SK-N-SH (cell line): Measurements from ENCODE around the gene ZC3H4. TPM values are rescaled to one million over a fixed set of nuclear protein-coding genes. Genes with fewer than 3 reads are reported as not detected.
A peak's percentile ranks its signal among the peaks of the same experiment; 100 is the strongest.

Source experiments
- CTCF ChIA-PET: fragments of 300-600, 350-600 bp; formaldehyde crosslinking; extraction: SDS; loops from one replicate; lab custom pipeline; 2021; lab: Yijun Ruan, JAX
- POLR2A ChIA-PET: fragments of 350-600 bp; sonication (Branson Sonifier 250); formaldehyde crosslinking; extraction: SDS; loops from one replicate; lab custom pipeline; 2020; ENCODE audit warnings: antibody characterized with exemption, inconsistent platforms; lab: Yijun Ruan, JAX
- DNase-seq: peaks from one replicate; pipeline ENCODE4 v3.0.0; 2012
- H2AFZ ChIP-seq: fragments of 200-600 bp; sonication (generic); 2 replicates; pipeline ENCODE4 v1.8.1; 2016; ENCODE audit warnings: antibody characterized with exemption, mild to moderate bottlenecking, low read depth
- H3F3A ChIP-seq: fragments of 200-600 bp; sonication (generic); replicated peaks from 2 replicates; pipeline ENCODE3; 2016; ENCODE audit warnings: antibody characterized with exemption, mild to moderate bottlenecking; ENCODE audit not compliant: insufficient read depth
- H3K27ac ChIP-seq, 2 experiments: fragments of 200-500 bp in 1 of 2; fragments of 200-600 bp in 1 of 2; sonication (Bioruptor generic) in 1 of 2; sonication (generic), shearing (Covaris generic) in 1 of 2; 2 replicates each; pipeline versions ENCODE4 v1.5.1 to v1.6.1; 2014 to 2016; ENCODE audit warnings: low read depth in 2 of 2, inconsistent platforms in 1 of 2, low read length in 1 of 2, mild to moderate bottlenecking in 1 of 2, mixed read lengths in 1 of 2
- H3K27me3 ChIP-seq: fragments of 200-600 bp; sonication (generic), shearing (Covaris generic); 2 replicates; pipeline ENCODE4 v1.6.1; 2016; ENCODE audit warnings: mixed run types; ENCODE audit not compliant: insufficient read depth
- H3K36me3 ChIP-seq, 2 experiments: fragments of 200-500 bp in 1 of 2; fragments of 200-600 bp in 1 of 2; sonication (Bioruptor generic) in 1 of 2; sonication (generic) in 1 of 2; replicated peaks in 1 of 2; 2 replicates each; pipeline versions ENCODE3 to v1.5.1; 2014 to 2016; ENCODE audit warnings: low read length in 1 of 2, mild to moderate bottlenecking in 1 of 2; ENCODE audit not compliant: insufficient read depth in 2 of 2, control insufficient read depth in 1 of 2
- H3K4me1 ChIP-seq, 2 experiments: fragments of 200-500 bp in 1 of 2; fragments of 200-600 bp in 1 of 2; sonication (Bioruptor generic) in 1 of 2; sonication (generic), shearing (Covaris generic) in 1 of 2; 2 replicates each; pipeline versions ENCODE4 v1.5.1 to v1.6.1; 2014 to 2016; ENCODE audit warnings: low read depth in 1 of 2, low read length in 1 of 2, mixed run types in 1 of 2; ENCODE audit not compliant: insufficient read depth in 2 of 2, control insufficient read depth in 1 of 2
- H3K4me2 ChIP-seq: fragments of 200-600 bp; sonication (generic), shearing (Covaris generic); 2 replicates; pipeline ENCODE4 v1.6.1; 2017; ENCODE audit warnings: mixed run types
- H3K4me3 ChIP-seq, 2 experiments: fragments of 200-500 bp in 1 of 2; fragments of 200-600 bp in 1 of 2; sonication (Bioruptor generic) in 1 of 2; sonication (generic), shearing (Covaris generic) in 1 of 2; 2 replicates each; pipeline versions ENCODE4 v1.5.1 to v1.8.1; 2014 to 2016; ENCODE audit warnings: low read depth in 2 of 2, inconsistent platforms in 1 of 2, low read length in 1 of 2, mild to moderate bottlenecking in 1 of 2, mixed read lengths in 1 of 2, moderate library complexity in 1 of 2
- H3K79me2 ChIP-seq: fragments of 200-600 bp; sonication (generic); 2 replicates; pipeline ENCODE4 v1.8.1; 2017; ENCODE audit warnings: mild to moderate bottlenecking; ENCODE audit not compliant: insufficient read depth
- H3K9ac ChIP-seq: fragments of 200-600 bp; sonication (generic); 2 replicates; pipeline ENCODE4 v1.6.1; 2017; ENCODE audit warnings: mixed run types
- H3K9me2 ChIP-seq: fragments of 200-600 bp; sonication (generic); 2 replicates; pipeline ENCODE4 v1.6.1; 2017; ENCODE audit warnings: mixed run types
- H3K9me3 ChIP-seq: fragments of 200-600 bp; sonication (generic); 2 replicates; pipeline ENCODE4 v1.6.1; 2017; ENCODE audit warnings: mixed run types, mild to moderate bottlenecking, moderate library complexity
- H4K20me1 ChIP-seq: fragments of 200-600 bp; sonication (generic); 2 replicates; pipeline ENCODE4 v1.6.1; 2017; ENCODE audit warnings: mild to moderate bottlenecking, mixed run types; ENCODE audit not compliant: insufficient read depth
- EP300 ChIP-seq, 2 experiments: IDR thresholded peaks; 2 replicates each; pipeline versions ENCODE4 v1.4.0 to v1.6.1; 2012; ENCODE audit warnings: borderline replicate concordance in 1 of 2, low read depth in 1 of 2, low read length in 1 of 2
- EZH2phosphoT487 ChIP-seq: fragments of 200-600 bp; sonication (generic); IDR thresholded peaks from 2 replicates; pipeline ENCODE4 v1.6.1; 2017; ENCODE audit warnings: low read depth, mixed run types, mild to moderate bottlenecking, antibody characterized with exemption, moderate library complexity, borderline replicate concordance
- FOSL2 ChIP-seq: IDR thresholded peaks from 2 replicates; pipeline ENCODE4 v1.4.0; 2012; ENCODE audit warnings: low read depth, mild to moderate bottlenecking, moderate library complexity, borderline replicate concordance
- FOXJ3 ChIP-seq: sonication (generic); formaldehyde crosslinking; IDR thresholded peaks from 2 replicates; pipeline ENCODE4 v1.5.1; 2020; ENCODE audit warnings: mild to moderate bottlenecking, missing genetic modification reagents
- FOXM1 ChIP-seq: IDR thresholded peaks from 2 replicates; pipeline ENCODE4 v1.4.0; 2012; ENCODE audit warnings: low read depth, mild to moderate bottlenecking
- GABPA ChIP-seq: IDR thresholded peaks from 2 replicates; pipeline ENCODE4 v1.4.0; 2012; ENCODE audit warnings: low read depth, mild to moderate bottlenecking
- MEF2A ChIP-seq: IDR thresholded peaks from 2 replicates; pipeline ENCODE4 v1.4.0; 2012; ENCODE audit warnings: low read depth, borderline replicate concordance
- MXI1 ChIP-seq: IDR thresholded peaks from 2 replicates; pipeline ENCODE4 v1.6.1; 2012; ENCODE audit warnings: mild to moderate bottlenecking, low read depth, low read length, improper control_type of control experiment
- NRF1 ChIP-seq: IDR thresholded peaks from 2 replicates; pipeline ENCODE4 v1.6.1; 2012; ENCODE audit warnings: low read depth, mild to moderate bottlenecking, low read length
- POLR2AphosphoS5 ChIP-seq: IDR thresholded peaks from 2 replicates; pipeline ENCODE4 v1.6.1; 2012; ENCODE audit warnings: low read depth, low read length
- RAD21 ChIP-seq: IDR thresholded peaks from 2 replicates; pipeline ENCODE4 v1.6.1; 2012; ENCODE audit warnings: mild to moderate bottlenecking, low read length
- RFX5 ChIP-seq: IDR thresholded peaks from 2 replicates; pipeline ENCODE4 v1.6.1; 2012; ENCODE audit warnings: mild to moderate bottlenecking, improper control_type of control experiment, low read length
- RXRA ChIP-seq: IDR thresholded peaks from 2 replicates; pipeline ENCODE4 v1.4.0; 2012; ENCODE audit warnings: low read depth, mild to moderate bottlenecking, borderline replicate concordance
- SIN3A ChIP-seq: IDR thresholded peaks from 2 replicates; pipeline ENCODE4 v1.6.1; 2012; ENCODE audit warnings: low read depth, mild to moderate bottlenecking, low read length, moderate library complexity, borderline replicate concordance
- TAF1 ChIP-seq: IDR thresholded peaks from 2 replicates; pipeline ENCODE4 v1.6.1; 2012; ENCODE audit warnings: low read depth, mild to moderate bottlenecking, low read length, moderate library complexity, borderline replicate concordance
- TEAD4 ChIP-seq: IDR thresholded peaks from 2 replicates; pipeline ENCODE4 v1.4.0; 2012; ENCODE audit warnings: mild to moderate bottlenecking, borderline replicate concordance; ENCODE audit not compliant: insufficient read depth
- WGBS: methylation state at CpG from one replicate; pipeline ENCODE4 v1.1.6; 2017; ENCODE audit warnings: low lambda C conversion rate; 5-methylcytosine and 5-hydroxymethylcytosine counted together
- polyA plus RNA-seq, 3 experiments: library from polyadenylated mRNA; depleted of rRNA; stranded (reverse); fragments of >200 nt; gene quantifications; 2 replicates each; pipeline ENCODE4 v1.2.3, GENCODE V29; 2012
- TF ChIP-seq, protein P1 (sequence below): IDR thresholded peaks from 2 replicates; pipeline ENCODE4; 2012
- TF ChIP-seq, protein P2 (sequence below): IDR thresholded peaks from 2 replicates; pipeline ENCODE4 v1.4.0; 2012; ENCODE audit warnings: low read depth
- TF ChIP-seq, protein P3 (sequence below): IDR thresholded peaks from 2 replicates; pipeline ENCODE4 v1.4.0; 2012; ENCODE audit warnings: low read depth, borderline replicate concordance
- TF ChIP-seq, protein P4 (sequence below): fragments of 150-350 bp; IDR thresholded peaks from 2 replicates; pipeline ENCODE4 v1.6.1; 2016; ENCODE audit warnings: mild to moderate bottlenecking, low read depth, low read length
- TF ChIP-seq, protein P5 (sequence below): fragments of 200-600 bp; sonication (generic); IDR thresholded peaks from 2 replicates; pipeline ENCODE4 v1.6.1; 2017; ENCODE audit warnings: antibody characterized with exemption, mild to moderate bottlenecking, moderate library complexity
- TF ChIP-seq, protein P6 (sequence below): fragments of 150-350 bp; IDR thresholded peaks from 2 replicates; pipeline ENCODE4 v1.6.1; 2017; ENCODE audit warnings: antibody characterized with exemption, low read length, low read depth, borderline replicate concordance
- TF ChIP-seq, protein P7 (sequence below): IDR thresholded peaks from 2 replicates; pipeline ENCODE4 v1.4.0; 2012; ENCODE audit warnings: low read depth, borderline replicate concordance

The ZC3H4 gene
- polyA plus RNA-seq, 1 of the 3 experiments (the other 2 are of a cell fraction), result 7.6 TPM

DNA sequence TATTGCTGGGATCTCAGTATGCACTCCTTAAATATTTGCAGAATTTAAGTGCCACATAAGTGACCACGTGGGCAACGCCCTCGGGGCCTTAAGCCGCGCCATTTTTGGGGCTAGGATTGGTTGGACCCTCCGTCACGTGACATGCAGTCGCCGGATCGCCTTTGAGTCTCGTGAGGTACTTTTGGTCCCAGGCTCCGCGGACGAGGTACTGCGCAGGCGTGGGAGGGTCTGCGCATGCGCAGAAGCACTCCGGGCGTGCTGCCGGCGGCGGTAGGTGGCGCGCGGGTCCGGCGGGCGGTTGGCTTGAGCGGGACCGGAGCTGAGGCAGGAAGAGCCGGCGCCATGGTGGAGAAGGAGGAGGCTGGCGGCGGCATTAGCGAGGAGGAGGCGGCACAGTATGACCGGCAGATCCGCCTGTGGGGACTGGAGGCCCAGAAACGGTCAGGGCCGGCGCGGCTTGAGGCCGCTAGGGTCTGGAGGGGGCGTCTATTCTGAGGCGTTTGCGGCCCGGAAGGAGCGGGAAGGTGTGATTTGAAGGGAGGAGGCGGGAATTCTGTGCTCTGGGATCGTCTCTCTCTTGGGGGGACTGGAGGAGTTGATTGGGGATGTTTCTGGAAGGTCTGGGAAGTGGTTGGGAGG, 17.1 kb upstream of the ZC3H4 start, which contains the start of gene SAE1:
Gene SAE1 (plus strand): TSS at position 247 of the 639 bp plus-strand sequence. CDS start 96 bp downstream, at position 343.
- H3K4me2 ChIP-seq, result peak within 1 kb of the TSS; percentile 87
- ChIA-PET CTCF (interaction anchor here (0.6 to 1.6 kb wide), 8 partner anchors 17 to 310 kb away, joined by 3 to 5 read pairs (median 4); partner anchors contain the start of gene ZC3H4), POLR2A (interaction anchor here (1.3 to 1.8 kb wide), 4 partner anchors 18 to 114 kb away, joined by 3 to 9 read pairs (median 6); partner anchors contain the start of gene ZC3H4)
- peak within 1 kb of the TSS; percentile 78 to 80 for H3K27ac ChIP-seq
- H3K4me3 ChIP-seq, result peak within 1 kb of the TSS; percentile 62 to 80
- peaks cover 7% of the 10 kb centered on the region for H3F3A ChIP-seq
- H3K36me3 ChIP-seq, result peaks cover 0 to 11% of the 10 kb centered on the region in 2 experiments
- peaks cover 41% of the 10 kb centered on the region for H4K20me1 ChIP-seq
- H3K9ac ChIP-seq, result peak within 1 kb of the TSS; percentile 90
- no peaks in the 10 kb centered on the region for H3K9me3 ChIP-seq
- no peaks in the 10 kb centered on the region for H3K9me2 ChIP-seq
- peak within 1 kb of the TSS; percentile 85 for H2AFZ ChIP-seq
- under 1% methylated on average over 38 of the region's 51 CpGs for WGBS
- H3K27me3 ChIP-seq, result no peaks in the 10 kb centered on the region
- H3K4me1 ChIP-seq, result peaks cover 2 to 18% of the 10 kb centered on the region in 2 experiments; a peak in 3 of 4 replicates
- peaks cover 50% of the 10 kb centered on the region for H3K79me2 ChIP-seq
- peak; percentile 97 for DNase-seq
- no peak for TF ChIP-seq RFX5
- TF ChIP-seq MEF2A, result no peak
- no peak for TF ChIP-seq EZH2phosphoT487
- TF ChIP-seq NRF1, result peak; percentile 88
- no peak for TF ChIP-seq GABPA
- TF ChIP-seq MXI1, result peak; percentile 93
- TF ChIP-seq SIN3A, result 0 out of 2 replicates have a peak, but pooled peaks have one; percentile 14
- peak in 1 of 2 experiments; percentile 6; a peak in 1 of 4 replicates for TF ChIP-seq EP300 (IDR thresholded peaks at IDR 0.05; ENCODE audit: borderline replicate concordance in 1 of 2, low read depth in 1 of 2, low read length in 1 of 2)
- no peak for TF ChIP-seq RXRA
- TF ChIP-seq, protein P1, sequence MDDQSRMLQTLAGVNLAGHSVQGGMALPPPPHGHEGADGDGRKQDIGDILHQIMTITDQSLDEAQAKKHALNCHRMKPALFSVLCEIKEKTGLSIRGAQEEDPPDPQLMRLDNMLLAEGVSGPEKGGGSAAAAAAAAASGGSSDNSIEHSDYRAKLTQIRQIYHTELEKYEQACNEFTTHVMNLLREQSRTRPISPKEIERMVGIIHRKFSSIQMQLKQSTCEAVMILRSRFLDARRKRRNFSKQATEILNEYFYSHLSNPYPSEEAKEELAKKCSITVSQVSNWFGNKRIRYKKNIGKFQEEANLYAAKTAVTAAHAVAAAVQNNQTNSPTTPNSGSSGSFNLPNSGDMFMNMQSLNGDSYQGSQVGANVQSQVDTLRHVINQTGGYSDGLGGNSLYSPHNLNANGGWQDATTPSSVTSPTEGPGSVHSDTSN, result no peak
- peak; percentile 37; the same call in 1 of the 2 replicates for TF ChIP-seq RAD21
- TF ChIP-seq, protein P2, sequence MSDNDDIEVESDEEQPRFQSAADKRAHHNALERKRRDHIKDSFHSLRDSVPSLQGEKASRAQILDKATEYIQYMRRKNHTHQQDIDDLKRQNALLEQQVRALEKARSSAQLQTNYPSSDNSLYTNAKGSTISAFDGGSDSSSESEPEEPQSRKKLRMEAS, result peak; percentile 99
- peak; percentile 75 for TF ChIP-seq POLR2AphosphoS5
- TF ChIP-seq, protein P3, sequence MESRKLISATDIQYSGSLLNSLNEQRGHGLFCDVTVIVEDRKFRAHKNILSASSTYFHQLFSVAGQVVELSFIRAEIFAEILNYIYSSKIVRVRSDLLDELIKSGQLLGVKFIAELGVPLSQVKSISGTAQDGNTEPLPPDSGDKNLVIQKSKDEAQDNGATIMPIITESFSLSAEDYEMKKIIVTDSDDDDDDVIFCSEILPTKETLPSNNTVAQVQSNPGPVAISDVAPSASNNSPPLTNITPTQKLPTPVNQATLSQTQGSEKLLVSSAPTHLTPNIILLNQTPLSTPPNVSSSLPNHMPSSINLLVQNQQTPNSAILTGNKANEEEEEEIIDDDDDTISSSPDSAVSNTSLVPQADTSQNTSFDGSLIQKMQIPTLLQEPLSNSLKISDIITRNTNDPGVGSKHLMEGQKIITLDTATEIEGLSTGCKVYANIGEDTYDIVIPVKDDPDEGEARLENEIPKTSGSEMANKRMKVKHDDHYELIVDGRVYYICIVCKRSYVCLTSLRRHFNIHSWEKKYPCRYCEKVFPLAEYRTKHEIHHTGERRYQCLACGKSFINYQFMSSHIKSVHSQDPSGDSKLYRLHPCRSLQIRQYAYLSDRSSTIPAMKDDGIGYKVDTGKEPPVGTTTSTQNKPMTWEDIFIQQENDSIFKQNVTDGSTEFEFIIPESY, result peak; percentile 47; the same call in 1 of the 2 replicates
- no peak for TF ChIP-seq FOXJ3 (CRISPR knock-in tag)
- no peak for TF ChIP-seq TEAD4
- no peak for TF ChIP-seq FOXM1
- TF ChIP-seq, protein P4, sequence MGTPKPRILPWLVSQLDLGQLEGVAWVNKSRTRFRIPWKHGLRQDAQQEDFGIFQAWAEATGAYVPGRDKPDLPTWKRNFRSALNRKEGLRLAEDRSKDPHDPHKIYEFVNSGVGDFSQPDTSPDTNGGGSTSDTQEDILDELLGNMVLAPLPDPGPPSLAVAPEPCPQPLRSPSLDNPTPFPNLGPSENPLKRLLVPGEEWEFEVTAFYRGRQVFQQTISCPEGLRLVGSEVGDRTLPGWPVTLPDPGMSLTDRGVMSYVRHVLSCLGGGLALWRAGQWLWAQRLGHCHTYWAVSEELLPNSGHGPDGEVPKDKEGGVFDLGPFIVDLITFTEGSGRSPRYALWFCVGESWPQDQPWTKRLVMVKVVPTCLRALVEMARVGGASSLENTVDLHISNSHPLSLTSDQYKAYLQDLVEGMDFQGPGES, result no peak
- TF ChIP-seq, protein P5, sequence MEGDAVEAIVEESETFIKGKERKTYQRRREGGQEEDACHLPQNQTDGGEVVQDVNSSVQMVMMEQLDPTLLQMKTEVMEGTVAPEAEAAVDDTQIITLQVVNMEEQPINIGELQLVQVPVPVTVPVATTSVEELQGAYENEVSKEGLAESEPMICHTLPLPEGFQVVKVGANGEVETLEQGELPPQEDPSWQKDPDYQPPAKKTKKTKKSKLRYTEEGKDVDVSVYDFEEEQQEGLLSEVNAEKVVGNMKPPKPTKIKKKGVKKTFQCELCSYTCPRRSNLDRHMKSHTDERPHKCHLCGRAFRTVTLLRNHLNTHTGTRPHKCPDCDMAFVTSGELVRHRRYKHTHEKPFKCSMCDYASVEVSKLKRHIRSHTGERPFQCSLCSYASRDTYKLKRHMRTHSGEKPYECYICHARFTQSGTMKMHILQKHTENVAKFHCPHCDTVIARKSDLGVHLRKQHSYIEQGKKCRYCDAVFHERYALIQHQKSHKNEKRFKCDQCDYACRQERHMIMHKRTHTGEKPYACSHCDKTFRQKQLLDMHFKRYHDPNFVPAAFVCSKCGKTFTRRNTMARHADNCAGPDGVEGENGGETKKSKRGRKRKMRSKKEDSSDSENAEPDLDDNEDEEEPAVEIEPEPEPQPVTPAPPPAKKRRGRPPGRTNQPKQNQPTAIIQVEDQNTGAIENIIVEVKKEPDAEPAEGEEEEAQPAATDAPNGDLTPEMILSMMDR, result peak; percentile 51
- TF ChIP-seq, protein P6, sequence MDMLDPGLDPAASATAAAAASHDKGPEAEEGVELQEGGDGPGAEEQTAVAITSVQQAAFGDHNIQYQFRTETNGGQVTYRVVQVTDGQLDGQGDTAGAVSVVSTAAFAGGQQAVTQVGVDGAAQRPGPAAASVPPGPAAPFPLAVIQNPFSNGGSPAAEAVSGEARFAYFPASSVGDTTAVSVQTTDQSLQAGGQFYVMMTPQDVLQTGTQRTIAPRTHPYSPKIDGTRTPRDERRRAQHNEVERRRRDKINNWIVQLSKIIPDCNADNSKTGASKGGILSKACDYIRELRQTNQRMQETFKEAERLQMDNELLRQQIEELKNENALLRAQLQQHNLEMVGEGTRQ, result peak; percentile 92; the same call in 1 of the 2 replicates
- TF ChIP-seq, protein P7, sequence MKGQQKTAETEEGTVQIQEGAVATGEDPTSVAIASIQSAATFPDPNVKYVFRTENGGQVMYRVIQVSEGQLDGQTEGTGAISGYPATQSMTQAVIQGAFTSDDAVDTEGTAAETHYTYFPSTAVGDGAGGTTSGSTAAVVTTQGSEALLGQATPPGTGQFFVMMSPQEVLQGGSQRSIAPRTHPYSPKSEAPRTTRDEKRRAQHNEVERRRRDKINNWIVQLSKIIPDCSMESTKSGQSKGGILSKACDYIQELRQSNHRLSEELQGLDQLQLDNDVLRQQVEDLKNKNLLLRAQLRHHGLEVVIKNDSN, result peak; percentile 98
- TF ChIP-seq FOSL2, result no peak
- TF ChIP-seq TAF1, result peak; percentile 91
